ENCODE data around the gene TYW5.

GRCh38 chr2:199989822-199990221, 34.5 kb upstream of the TYW5 start:
- TF ChIP-seq EZH2 (IDR thresholded peaks at IDR 0.05) (no peak), POLR2AphosphoS5 (IDR thresholded peaks at IDR 0.05; ENCODE audit: borderline replicate concordance, low read depth, low read length) (no peak)

Measured in SK-N-MC (cell line).